Endothelial cell of hepatic sinusoid (primary cell): ENCODE data around the gene ZNF678.
"Not testable (repeated sequence)": the region's sequence is repeated elsewhere in the genome, so short reads cannot be mapped to it uniquely, and the experiment has no call there.

ENCODE experiments used
- in situ Hi-C: cut with HindIII; loops from 2 replicates; pipeline ENCODE4 v1.10.0; 2017; ENCODE audit warnings: low sequenced_read_pairs

Gene ZNF678

DNA sequence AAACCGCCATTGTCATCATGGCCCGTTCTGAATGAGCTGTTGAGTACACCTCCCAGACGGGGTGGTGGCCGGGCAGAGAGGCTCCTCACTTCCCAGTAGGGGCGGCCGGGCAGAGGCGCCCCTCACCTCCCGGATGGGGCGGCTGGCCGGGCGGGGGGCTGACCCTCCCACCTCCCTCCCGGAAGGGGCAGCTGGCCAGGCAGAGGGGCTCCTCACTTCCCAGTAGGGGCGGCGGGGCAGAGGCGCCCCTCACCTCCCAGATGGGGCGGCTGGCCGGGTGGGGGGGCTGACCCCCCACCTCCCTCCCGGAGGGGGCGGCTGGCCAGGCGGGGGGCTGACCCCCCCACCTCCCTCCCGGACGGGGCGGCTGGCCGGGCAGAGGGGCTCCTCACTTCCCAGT lies 147.1 kb downstream of the ZNF678 start:
- in situ Hi-C loops = not testable (repeated sequence)

DNA sequence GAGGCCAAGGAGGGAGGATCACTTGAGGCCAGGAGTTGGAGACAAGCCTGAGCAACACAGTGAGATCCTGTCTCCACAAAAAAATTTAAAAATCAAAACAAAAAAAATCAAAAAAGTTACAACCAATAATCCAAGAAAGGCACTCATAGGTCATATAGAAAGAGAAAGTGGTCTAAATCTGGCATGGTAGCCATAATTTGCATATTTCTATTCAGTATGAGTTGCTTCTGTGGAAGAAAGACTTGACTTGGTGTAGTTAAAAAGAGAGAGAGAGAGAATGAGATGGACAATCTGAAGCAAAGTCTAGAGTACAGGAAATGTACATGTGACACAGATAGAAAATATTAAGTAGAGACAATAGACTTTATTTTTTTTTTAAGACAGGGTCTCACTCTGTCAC lies 149.3 kb downstream of the ZNF678 start:
- in situ Hi-C loops = no loop called here

GRCh38 chr1:227718932-227719331 lies 155.6 kb downstream of the ZNF678 start:
- in situ Hi-C loops = no loop called here

- in situ Hi-C loops = no loop called here
These were observed 160.1 kb downstream of the ZNF678 start for GRCh38 chr1:227723474-227723873.

- in situ Hi-C loops = no loop called here
These were observed 161.7 kb downstream of the ZNF678 start for GRCh38 chr1:227725046-227725445.

GRCh38 chr1:227726318-227726717 lies 163.0 kb downstream of the ZNF678 start:
- in situ Hi-C loops = no loop called here
